Ishikawa (cell line): Measurements from ENCODE around the gene RICTOR.

ENCODE experiments used
- CEBPB ChIP-seq: IDR thresholded peaks from 2 replicates; pipeline ENCODE4 v1.6.1; 2012
- CREB1 ChIP-seq: IDR thresholded peaks from 2 replicates; pipeline ENCODE4 v1.6.1; 2012; ENCODE audit warnings: low read depth
- EGR1 ChIP-seq: IDR thresholded peaks from 2 replicates; pipeline ENCODE4 v1.6.1; 2012
- EP300 ChIP-seq: IDR thresholded peaks from 2 replicates; pipeline ENCODE4 v1.6.1; 2012; ENCODE audit warnings: borderline replicate concordance
- FOXM1 ChIP-seq: IDR thresholded peaks from 2 replicates; pipeline ENCODE4 v1.6.1; 2012; ENCODE audit warnings: low read depth, borderline replicate concordance
- NFIC ChIP-seq: IDR thresholded peaks from 2 replicates; pipeline ENCODE4 v1.6.1; 2012
- RAD21 ChIP-seq: IDR thresholded peaks from 2 replicates; pipeline ENCODE4 v1.6.1; 2012; ENCODE audit warnings: low read depth
- TAF1 ChIP-seq: IDR thresholded peaks from 2 replicates; pipeline ENCODE4 v1.6.1; 2012; ENCODE audit warnings: low read depth, mild to moderate bottlenecking
- TCF12 ChIP-seq: IDR thresholded peaks from 2 replicates; pipeline ENCODE4 v1.6.1; 2012; ENCODE audit warnings: low read depth
- TEAD4 ChIP-seq: IDR thresholded peaks from 2 replicates; pipeline ENCODE4 v1.6.1; 2012
- YY1 ChIP-seq: IDR thresholded peaks from 2 replicates; pipeline ENCODE4 v1.6.1; 2012; ENCODE audit warnings: low read depth
- ZBTB7A ChIP-seq: IDR thresholded peaks from 2 replicates; pipeline ENCODE4 v1.6.1; 2012; ENCODE audit warnings: low read depth
- TF ChIP-seq, protein P1 (sequence below): IDR thresholded peaks from 2 replicates; pipeline ENCODE4 v1.6.1; 2012
- TF ChIP-seq, protein P2 (sequence below): IDR thresholded peaks from 2 replicates; pipeline ENCODE4 v1.6.1; 2012; ENCODE audit warnings: low read depth, mild to moderate bottlenecking
- TF ChIP-seq, protein P3 (sequence below): IDR thresholded peaks from 2 replicates; pipeline ENCODE4 v1.6.1; 2012

Gene RICTOR

DNA sequence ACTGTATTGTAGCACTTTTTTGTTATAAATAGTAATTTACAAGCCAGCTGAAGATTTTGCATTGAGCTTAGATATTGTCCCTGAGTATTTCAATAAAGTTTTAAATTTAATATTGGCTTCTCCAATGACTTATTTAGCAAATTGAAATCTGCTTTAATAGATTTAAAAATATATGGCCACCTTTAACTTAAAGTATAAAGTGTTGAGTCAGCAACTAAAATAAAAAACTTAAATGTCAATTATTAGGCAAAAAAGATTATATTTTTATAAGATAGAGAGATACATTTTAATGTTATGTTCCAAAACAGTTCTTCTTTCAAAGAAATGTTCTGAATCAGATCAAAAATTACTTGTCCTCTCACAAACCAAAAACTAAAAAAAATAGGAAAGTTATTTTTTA, 167.7 kb downstream of the RICTOR start:
- TF ChIP-seq, protein P1, sequence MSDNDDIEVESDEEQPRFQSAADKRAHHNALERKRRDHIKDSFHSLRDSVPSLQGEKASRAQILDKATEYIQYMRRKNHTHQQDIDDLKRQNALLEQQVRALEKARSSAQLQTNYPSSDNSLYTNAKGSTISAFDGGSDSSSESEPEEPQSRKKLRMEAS = no peak
- TF ChIP-seq CEBPB (no peak), ZBTB7A (no peak), EP300 (no peak), RAD21 (no peak), CREB1 (no peak), YY1 (no peak), EGR1 (no peak), TEAD4 (no peak), NFIC (no peak), TCF12 (no peak), TAF1 (no peak), FOXM1 (no peak)
- TF ChIP-seq, protein P2, sequence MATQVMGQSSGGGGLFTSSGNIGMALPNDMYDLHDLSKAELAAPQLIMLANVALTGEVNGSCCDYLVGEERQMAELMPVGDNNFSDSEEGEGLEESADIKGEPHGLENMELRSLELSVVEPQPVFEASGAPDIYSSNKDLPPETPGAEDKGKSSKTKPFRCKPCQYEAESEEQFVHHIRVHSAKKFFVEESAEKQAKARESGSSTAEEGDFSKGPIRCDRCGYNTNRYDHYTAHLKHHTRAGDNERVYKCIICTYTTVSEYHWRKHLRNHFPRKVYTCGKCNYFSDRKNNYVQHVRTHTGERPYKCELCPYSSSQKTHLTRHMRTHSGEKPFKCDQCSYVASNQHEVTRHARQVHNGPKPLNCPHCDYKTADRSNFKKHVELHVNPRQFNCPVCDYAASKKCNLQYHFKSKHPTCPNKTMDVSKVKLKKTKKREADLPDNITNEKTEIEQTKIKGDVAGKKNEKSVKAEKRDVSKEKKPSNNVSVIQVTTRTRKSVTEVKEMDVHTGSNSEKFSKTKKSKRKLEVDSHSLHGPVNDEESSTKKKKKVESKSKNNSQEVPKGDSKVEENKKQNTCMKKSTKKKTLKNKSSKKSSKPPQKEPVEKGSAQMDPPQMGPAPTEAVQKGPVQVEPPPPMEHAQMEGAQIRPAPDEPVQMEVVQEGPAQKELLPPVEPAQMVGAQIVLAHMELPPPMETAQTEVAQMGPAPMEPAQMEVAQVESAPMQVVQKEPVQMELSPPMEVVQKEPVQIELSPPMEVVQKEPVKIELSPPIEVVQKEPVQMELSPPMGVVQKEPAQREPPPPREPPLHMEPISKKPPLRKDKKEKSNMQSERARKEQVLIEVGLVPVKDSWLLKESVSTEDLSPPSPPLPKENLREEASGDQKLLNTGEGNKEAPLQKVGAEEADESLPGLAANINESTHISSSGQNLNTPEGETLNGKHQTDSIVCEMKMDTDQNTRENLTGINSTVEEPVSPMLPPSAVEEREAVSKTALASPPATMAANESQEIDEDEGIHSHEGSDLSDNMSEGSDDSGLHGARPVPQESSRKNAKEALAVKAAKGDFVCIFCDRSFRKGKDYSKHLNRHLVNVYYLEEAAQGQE = no peak
- TF ChIP-seq, protein P3, sequence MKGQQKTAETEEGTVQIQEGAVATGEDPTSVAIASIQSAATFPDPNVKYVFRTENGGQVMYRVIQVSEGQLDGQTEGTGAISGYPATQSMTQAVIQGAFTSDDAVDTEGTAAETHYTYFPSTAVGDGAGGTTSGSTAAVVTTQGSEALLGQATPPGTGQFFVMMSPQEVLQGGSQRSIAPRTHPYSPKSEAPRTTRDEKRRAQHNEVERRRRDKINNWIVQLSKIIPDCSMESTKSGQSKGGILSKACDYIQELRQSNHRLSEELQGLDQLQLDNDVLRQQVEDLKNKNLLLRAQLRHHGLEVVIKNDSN = no peak

DNA sequence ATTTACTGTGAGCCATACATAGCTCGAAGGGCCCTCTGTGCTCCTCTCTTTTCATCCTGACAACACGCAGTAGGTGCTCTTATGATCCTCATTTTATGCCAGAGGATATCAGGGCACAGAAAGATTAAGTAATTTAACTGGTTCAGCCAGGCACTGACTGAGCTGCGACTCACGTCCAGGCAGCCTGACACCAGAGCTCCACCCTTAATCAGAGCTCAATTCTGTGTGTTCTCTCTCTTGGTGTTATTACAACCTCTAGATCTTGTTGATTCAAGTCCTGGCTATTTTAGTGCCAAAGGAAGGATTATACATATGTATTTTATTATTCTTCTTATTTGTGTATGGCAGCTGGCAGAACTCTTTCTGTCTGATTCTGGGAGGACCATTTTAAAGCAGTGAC, 168.7 kb downstream of the RICTOR start:
- TF ChIP-seq RAD21 = no peak

DNA sequence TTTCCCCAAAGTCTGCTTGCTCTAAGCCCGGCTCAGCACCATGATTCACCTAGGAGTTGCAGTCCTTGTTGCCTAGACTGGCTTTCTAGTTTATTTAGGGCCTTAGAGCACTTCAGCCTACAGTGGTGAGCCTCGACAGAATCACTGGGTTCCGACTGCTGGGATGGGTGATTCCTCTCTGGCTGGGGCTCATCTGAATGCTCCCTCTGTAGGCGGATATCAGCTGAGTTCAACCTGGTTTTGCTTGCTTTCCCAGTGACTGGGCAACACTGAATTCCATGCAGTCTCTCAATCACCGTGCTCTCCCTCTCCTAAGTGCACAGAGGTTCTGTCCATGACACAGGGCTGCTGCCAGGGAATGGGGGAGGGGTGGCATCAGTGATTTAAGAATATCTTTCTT, 174.3 kb downstream of the RICTOR start:
- TF ChIP-seq, protein P1 = no peak
- TF ChIP-seq, protein P3 = no peak
- TF ChIP-seq NFIC (no peak), CEBPB (no peak), TAF1 (no peak), RAD21 (no peak), FOXM1 (no peak), EGR1 (no peak), EP300 (no peak), TCF12 (no peak), YY1 (no peak), TEAD4 (no peak)
- TF ChIP-seq, protein P2 = no peak

DNA sequence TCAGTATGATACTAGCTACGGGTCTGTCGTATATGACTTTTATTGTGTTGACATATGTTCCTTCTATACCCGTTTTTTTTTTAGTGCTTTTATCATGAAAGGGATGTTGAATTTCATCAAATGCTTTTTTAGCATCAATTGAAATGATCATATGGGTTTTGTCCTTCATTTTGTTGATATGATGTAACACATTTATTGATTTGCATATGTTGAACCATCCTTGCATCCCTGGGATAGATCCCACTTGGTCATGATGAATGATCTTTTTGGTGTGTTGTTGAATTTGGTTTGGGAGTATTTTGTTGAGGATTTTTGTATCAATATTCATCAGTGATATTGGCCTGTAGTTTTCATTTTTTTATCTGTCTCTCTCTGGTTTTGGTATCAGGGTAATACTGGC, 177.4 kb downstream of the RICTOR start:
- no peak for TF ChIP-seq CEBPB
- no peak for TF ChIP-seq TCF12
- no peak for TF ChIP-seq TEAD4
- no peak for TF ChIP-seq EGR1
- TF ChIP-seq ZBTB7A = no peak
- no peak for TF ChIP-seq EP300
- TF ChIP-seq, protein P3 = no peak
- no peak for TF ChIP-seq YY1
- TF ChIP-seq NFIC = no peak
- no peak for TF ChIP-seq TAF1
- TF ChIP-seq, protein P1 = no peak
- TF ChIP-seq, protein P2 = no peak
- no peak for TF ChIP-seq FOXM1
- no peak for TF ChIP-seq RAD21
- no peak for TF ChIP-seq CREB1
